NCI-H460 (cell line): ENCODE measurements around the gene MCM6. TPM values are rescaled to one million over a fixed set of nuclear protein-coding genes. Genes with fewer than 3 reads are reported as not detected.
"Not testable (repeated sequence)": the region's sequence is repeated elsewhere in the genome, so short reads cannot be mapped to it uniquely, and the experiment has no call there.

Source experiments
- DNase-seq: peaks from one replicate; pipeline ENCODE4 v3.0.0-alpha.2; 2016; ENCODE audit warnings: low read depth; ENCODE audit errors: extremely low read depth
- total RNA-seq: library from RNA; depleted of rRNA; stranded (reverse); fragments of >200 nt; shearing (Covaris generic); gene quantifications from 2 replicates; pipeline ENCODE4 v1.2.3, GENCODE V29; 2014

MCM6 gene
- total RNA-seq, 1 experiment from 2014 or later = 20.9 TPM

GRCh38 chr2:135825131-135825530 is 51.1 kb downstream of the MCM6 start:
- no peak for DNase-seq

- DNase-seq = no peak
These were observed 53.4 kb downstream of the MCM6 start for GRCh38 chr2:135822855-135823254.

- DNase-seq = no peak
These were observed 55.1 kb downstream of the MCM6 start for GRCh38 chr2:135821190-135821589.

GRCh38 chr2:135820003-135820618 is 56.1 kb downstream of the MCM6 start:
- DNase-seq = no peak

GRCh38 chr2:135818937-135819610 is 57.2 kb downstream of the MCM6 start:
- DNase-seq = no peak

- no peak for DNase-seq
These were observed 58.3 kb downstream of the MCM6 start for GRCh38 chr2:135817951-135818350.

GRCh38 chr2:135817466-135817865 is 58.8 kb downstream of the MCM6 start:
- no peak for DNase-seq

- DNase-seq = no peak
These were observed 61.0 kb downstream of the MCM6 start for GRCh38 chr2:135815269-135815668.

GRCh38 chr2:135812907-135813511 is 63.2 kb downstream of the MCM6 start:
- DNase-seq = no peak

GRCh38 chr2:135807874-135808273 is 68.4 kb downstream of the MCM6 start:
- DNase-seq = not testable (repeated sequence)

GRCh38 chr2:135803278-135803677 is 73.0 kb downstream of the MCM6 start:
- no peak for DNase-seq

GRCh38 chr2:135802350-135802749 is 73.9 kb downstream of the MCM6 start:
- DNase-seq = no peak

- DNase-seq = no peak
These were observed 75.5 kb downstream of the MCM6 start for GRCh38 chr2:135800513-135801460.

- no peak for DNase-seq
These were observed 76.5 kb downstream of the MCM6 start for GRCh38 chr2:135799738-135800137.

GRCh38 chr2:135798762-135799161 is 77.5 kb downstream of the MCM6 start:
- DNase-seq = no peak

GRCh38 chr2:135798275-135798705 is 78.0 kb downstream of the MCM6 start:
- DNase-seq = no peak

- DNase-seq = peak; percentile 76
These were observed 78.6 kb downstream of the MCM6 start for GRCh38 chr2:135797497-135798274.

GRCh38 chr2:135796606-135797005 is 79.6 kb downstream of the MCM6 start:
- DNase-seq = no peak

- DNase-seq = not testable (repeated sequence)
These were observed 80.6 kb downstream of the MCM6 start for GRCh38 chr2:135795641-135796040.
